GM12878 (cell line): ENCODE measurements around the gene SLC45A1. TPM values are rescaled to one million over a fixed set of nuclear protein-coding genes. Genes with fewer than 3 reads are reported as not detected.

Experiments used
- ATAC-seq: fragments of 200-7000 bp; cut with Tn5 transposase; 3 replicates; pipeline ENCODE4 v1.9.1; 2020; ENCODE audit warnings: mild to moderate bottlenecking, moderate library complexity
- BruUV-seq: library from RNA; stranded (reverse); fragments of 400-500 nt; replicated peaks from 2 replicates; lab custom pipeline; 2021; lab: Mats Ljungman, UMichigan
- CTCF ChIA-PET: fragments of 300-600 bp; sonication (Branson Sonifier 250); formaldehyde crosslinking; extraction: SDS; loops from one replicate; lab custom pipeline; 2021; ENCODE audit warnings: inconsistent platforms; lab: Yijun Ruan, JAX
- POLR2A ChIA-PET: fragments of 350-600 bp; formaldehyde crosslinking; extraction: SDS; loops from one replicate; lab custom pipeline; 2021; ENCODE audit warnings: inconsistent platforms; lab: Charles Lee
- RAD21 ChIA-PET: fragments of 300-600 bp; sonication (Branson Sonifier 250); formaldehyde crosslinking; loops from one replicate; lab custom pipeline; 2023; ENCODE audit warnings: antibody characterized with exemption; ENCODE audit not compliant: unreplicated experiment; lab: Charles Lee
- SMC1A ChIA-PET: fragments of 300-600 bp; sonication (Branson Sonifier 250); formaldehyde crosslinking; loops from one replicate; lab custom pipeline; 2023; ENCODE audit not compliant: unreplicated experiment, uncharacterized antibody; lab: Charles Lee
- DNase-seq: peaks from one replicate; pipeline ENCODE4 v3.0.0-alpha.2; 2011; ENCODE audit warnings: low read depth, low spot score
- FAIRE-seq: peaks from 3 replicates; lab custom pipeline; 2011; peaks lifted over from hg19 to GRCh38; lab: Jason Lieb, UNC
- H2AFZ ChIP-seq: 2 replicates; pipeline ENCODE4 v1.6.0; 2011; ENCODE audit warnings: low read depth, low read length, control low read depth; ENCODE audit not compliant: control insufficient read depth
- H3K27ac ChIP-seq: 2 replicates; pipeline ENCODE4 v1.5.1; 2011; ENCODE audit warnings: control low read depth; ENCODE audit not compliant: control insufficient read depth, insufficient read depth
- H3K27me3 ChIP-seq, 2 experiments: replicated peaks in 1 of 2; 2 replicates each; pipeline versions ENCODE4 v1.6.0 to v1.6.1; 2011; ENCODE audit warnings: low read length in 1 of 2; ENCODE audit not compliant: control insufficient read depth in 2 of 2, insufficient read depth in 2 of 2
- H3K36me3 ChIP-seq, 2 experiments: 2 replicates each; pipeline ENCODE4 v1.5.1; 2011; ENCODE audit warnings: low read length in 1 of 2; ENCODE audit not compliant: control insufficient read depth in 2 of 2, insufficient read depth in 2 of 2
- H3K4me1 ChIP-seq: 2 replicates; pipeline ENCODE4 v1.6.1; 2011; ENCODE audit warnings: mild to moderate bottlenecking, low read length, moderate library complexity, mixed read lengths; ENCODE audit not compliant: control insufficient read depth, insufficient read depth
- H3K4me2 ChIP-seq: 2 replicates; pipeline ENCODE4 v1.6.0; 2011; ENCODE audit warnings: control low read depth; ENCODE audit not compliant: control insufficient read depth, insufficient read depth
- H3K4me3 ChIP-seq: fragments of 200-600 bp; sonication (generic); 2 replicates; pipeline ENCODE4 v1.5.1; 2016
- H3K79me2 ChIP-seq: 2 replicates; pipeline ENCODE4 v1.6.0; 2011; ENCODE audit warnings: low read length; ENCODE audit not compliant: control insufficient read depth, insufficient read depth
- H3K9ac ChIP-seq: 2 replicates; pipeline ENCODE4 v1.8.0; 2011; ENCODE audit warnings: low read length, control low read depth, mixed read lengths; ENCODE audit not compliant: control insufficient read depth, insufficient read depth
- H3K9me3 ChIP-seq: replicated peaks from 3 replicates; pipeline ENCODE4 v1.5.1; 2011; ENCODE audit warnings: mild to moderate bottlenecking, low read length; ENCODE audit not compliant: control insufficient read depth, insufficient read depth
- H4K20me1 ChIP-seq: 2 replicates; pipeline ENCODE4 v1.6.0; 2011; ENCODE audit not compliant: control insufficient read depth, insufficient read depth
- CEBPZ ChIP-seq: fragments of 150-350 bp; IDR thresholded peaks from 2 replicates; pipeline ENCODE4 v1.6.1; 2016; ENCODE audit warnings: low read depth, low read length
- CHD4 ChIP-seq: fragments of 200-600 bp; sonication (generic); IDR thresholded peaks from 2 replicates; pipeline ENCODE4 v1.6.1; 2016; ENCODE audit warnings: mild to moderate bottlenecking
- JUND ChIP-seq: IDR thresholded peaks from 2 replicates; pipeline ENCODE4 v1.6.1; 2012; ENCODE audit warnings: low read depth, mild to moderate bottlenecking, low read length, improper control_type of control experiment, moderate library complexity
- MAX ChIP-seq: IDR thresholded peaks from 2 replicates; pipeline ENCODE4 v1.6.1; 2012; ENCODE audit warnings: low read depth, low read length, improper control_type of control experiment
- NFIC ChIP-seq: IDR thresholded peaks from 2 replicates; pipeline ENCODE4 v1.6.1; 2012; ENCODE audit warnings: low read depth, mild to moderate bottlenecking, inconsistent platforms, low read length, moderate library complexity
- NR2C1 ChIP-seq: fragments of 450-650 bp; IDR thresholded peaks from 2 replicates; pipeline ENCODE4 v1.6.1; 2017; ENCODE audit warnings: antibody characterized with exemption, mild to moderate bottlenecking, moderate library complexity
- NR2C2 ChIP-seq: IDR thresholded peaks from 2 replicates; pipeline ENCODE4 v1.6.1; 2011; ENCODE audit warnings: borderline replicate concordance, low read depth; ENCODE audit not compliant: control insufficient read depth, insufficient read length
- NR2F1 ChIP-seq: fragments of 450-650 bp; conservative IDR thresholded peaks from 2 replicates; pipeline ENCODE4 v1.6.1; 2017; ENCODE audit warnings: mild to moderate bottlenecking
- PAX8 ChIP-seq: fragments of 450-650 bp; IDR thresholded peaks from 2 replicates; pipeline ENCODE4 v1.6.1; 2017; ENCODE audit warnings: mild to moderate bottlenecking, moderate library complexity
- PML ChIP-seq: IDR thresholded peaks from 2 replicates; pipeline ENCODE4 v1.6.1; 2012; ENCODE audit warnings: low read length, inconsistent platforms
- POLR2A ChIP-seq: IDR thresholded peaks from 2 replicates; pipeline ENCODE4 v1.6.1; 2011; ENCODE audit warnings: low read depth, mild to moderate bottlenecking, low read length
- RELB ChIP-seq: fragments of 450-650 bp; IDR thresholded peaks from 2 replicates; pipeline ENCODE4 v1.6.1; 2017; ENCODE audit warnings: low read depth, mild to moderate bottlenecking, moderate library complexity
- SMARCA5 ChIP-seq: fragments of 450-650 bp; IDR thresholded peaks from 2 replicates; pipeline ENCODE4 v1.6.1; 2017; ENCODE audit warnings: mild to moderate bottlenecking
- STAT3 ChIP-seq: IDR thresholded peaks from 2 replicates; pipeline ENCODE4 v1.6.1; 2011; ENCODE audit warnings: low read depth, low read length, improper control_type of control experiment
- ZSCAN29 ChIP-seq: fragments of 450-650 bp; IDR thresholded peaks from 2 replicates; pipeline ENCODE4 v1.6.1; 2017; ENCODE audit warnings: mild to moderate bottlenecking, moderate library complexity
- WGBS: methylation state at CpG from one replicate; pipeline ENCODE4 v1.1.6; 2016; ENCODE audit warnings: low lambda C conversion rate; ENCODE audit not compliant: insufficient replicate concordance, insufficient coverage; ENCODE audit errors: missing lambda C conversion rate; 5-methylcytosine and 5-hydroxymethylcytosine counted together
- in situ Hi-C: fragments of 300-500 bp; cut with MboI; formaldehyde crosslinking; loops from 9 replicates; pipeline ENCODE4 v1.14.3; 2018; ENCODE audit warnings: mixed read lengths
- intact Hi-C: fragments of 100-400 bp; cut with micrococcal nuclease; formaldehyde crosslinking; loops from one replicate; pipeline ENCODE4 v1.14.2; 2022; ENCODE audit not compliant: unreplicated experiment
- polyA plus RNA-seq, 11 experiments: library from polyadenylated mRNA; depleted of rRNA in 4 of 11; unstranded in 6 of 11; stranded (reverse) in 5 of 11; fragments of >200 nt; fragmentation: Nextera tagmentation in 4 of 11; fragmentation: Illumina TruSeq in 1 of 11; extraction: Ambion mirVana in 4 of 11; extraction: Trizol in 1 of 11; gene quantifications; 1 replicate in 1 of 11; 2 replicates in 10 of 11; pipeline versions ENCODE4 v1.2.1 to v1.2.3, GENCODE V29; 2011 to 2016; ENCODE audit warnings: inconsistent platforms in 2 of 11, missing spikeins in 2 of 11, low read depth in 1 of 11
- total RNA-seq, 4 experiments: library from RNA; depleted of rRNA in 3 of 4; stranded (reverse); fragments of >200 nt in 3 of 4; fragmentation: Illumina TruSeq in 1 of 4; extraction: Trizol in 1 of 4; gene quantifications; 2 replicates each; pipeline versions ENCODE4 v1.2.1 to v1.2.3, GENCODE V29; 2013 to 2021

Gene SLC45A1
- total and polyA plus RNA-seq, 10 of the 15 experiments (the other 5 are each of a cell fraction or from before 2014, with no cell fraction given) = 0.07 to 0.23 (median 0.13) TPM; not detected in 6

- Histone ChIP-seq H3K36me3 (no peaks in the 10 kb centered on the region), H3K4me1 (no peaks in the 10 kb centered on the region), H4K20me1 (no peaks in the 10 kb centered on the region), H3K79me2 (no peaks in the 10 kb centered on the region), H3K9me3 (no peaks in the 10 kb centered on the region), H3K4me3 (no peak overlapping the region), H2AFZ (no peak overlapping the region), H3K4me2 (no peak overlapping the region), H3K27ac (no peak overlapping the region), H3K9ac (no peak overlapping the region), H3K27me3 (peaks cover 0 to 4% of the 10 kb centered on the region in 2 experiments; a peak in 1 of 4 replicates)
- CTCF ChIA-PET = interaction anchor here (0.6 to 7.3 kb wide), 12 partner anchors 34 to 340 kb away, joined by 3 to 161 read pairs (median 4); no protein-coding TSS in a partner anchor
- no peak for DNase-seq
- WGBS = 38% methylated on average over 14 of the region's 14 CpGs
- in situ Hi-C loops = no loop called here
- intact Hi-C loops = loop anchor here (2.0 kb wide), 1 partner anchor 287 kb away; no protein-coding TSS in a partner anchor
- POLR2A ChIA-PET = interaction anchor here (0.5 to 0.6 kb wide), 3 partner anchors 261 to 321 kb away, joined by 3 to 4 read pairs (median 3); no protein-coding TSS in a partner anchor
- FAIRE-seq = no peak
- no TSS peak for BruUV-seq
- RAD21 ChIA-PET = interaction anchor here (0.5 to 6.2 kb wide), 9 partner anchors 32 to 341 kb away, joined by 3 to 96 read pairs (median 3); no protein-coding TSS in a partner anchor
- ATAC-seq = peak; percentile 13; the same call in 1 of the 3 replicates
- SMC1A ChIA-PET = interaction anchor here (1.2 to 3.8 kb wide), 6 partner anchors 31 to 411 kb away, joined by 3 to 47 read pairs (median 4); no protein-coding TSS in a partner anchor
- TF ChIP-seq PML = no peak
- no peak for TF ChIP-seq RELB
- TF ChIP-seq JUND = no peak
- TF ChIP-seq POLR2A = no peak
- TF ChIP-seq ZSCAN29 = no peak
- TF ChIP-seq PAX8 = no peak
- no peak for TF ChIP-seq MAX
- no peak for TF ChIP-seq NR2C2
- TF ChIP-seq NR2C1 = no peak
- TF ChIP-seq STAT3 = no peak
- TF ChIP-seq CHD4 = no peak
- TF ChIP-seq CEBPZ = no peak
- TF ChIP-seq NR2F1 = no peak
- no peak for TF ChIP-seq NFIC
- TF ChIP-seq SMARCA5 = no peak
Observed at GRCh38 chr1:8315573-8316475, 2.1 kb upstream of the SLC45A1 start.
